HL-60 (cell line): Measurements from ENCODE around the gene C2orf74.

Source experiments
- DNase-seq, 2 experiments: peaks; one replicate each; pipeline ENCODE4 v3.0.0-alpha.2; 2010 to 2020; ENCODE audit warnings: low read depth in 1 of 2, low spot score in 1 of 2
- H3K27ac ChIP-seq: fragments of 250-450 bp; sonication (Bioruptor Pico); replicated peaks from 2 replicates; pipeline ENCODE4 v1.5.1; 2020; ENCODE audit warnings: mild to moderate bottlenecking, moderate library complexity
- H3K27me3 ChIP-seq: fragments of 250-450 bp; sonication (Bioruptor Pico); 2 replicates; pipeline ENCODE4 v1.5.1; 2021; ENCODE audit warnings: mild to moderate bottlenecking, moderate library complexity; ENCODE audit not compliant: insufficient read depth, poor library complexity, severe bottlenecking
- H3K4me3 ChIP-seq: replicated peaks from 2 replicates; pipeline ENCODE4 v1.5.1; 2011; ENCODE audit warnings: mild to moderate bottlenecking, control low read depth, low read length; ENCODE audit not compliant: insufficient read depth
- CTCF ChIP-seq: IDR thresholded peaks from one replicate; pipeline ENCODE4 v1.5.1; 2011; ENCODE audit warnings: low read length, control low read depth, inconsistent platforms; ENCODE audit not compliant: insufficient read depth
- GABPA ChIP-seq: IDR thresholded peaks from 2 replicates; pipeline ENCODE4 v1.6.1; 2012; ENCODE audit warnings: low read depth
- POLR2AphosphoS5 ChIP-seq: IDR thresholded peaks from 2 replicates; pipeline ENCODE4 v1.6.1; 2012; ENCODE audit warnings: low read depth
- REST ChIP-seq: IDR thresholded peaks from 2 replicates; pipeline ENCODE4 v1.6.1; 2012; ENCODE audit warnings: low read depth; ENCODE audit not compliant: insufficient replicate concordance
- SPI1 ChIP-seq: IDR thresholded peaks from 2 replicates; pipeline ENCODE4 v1.6.1; 2012; ENCODE audit warnings: low read depth, mild to moderate bottlenecking, borderline replicate concordance

Gene C2orf74

GRCh38 chr2:61178603-61179545, 16.9 kb downstream of the C2orf74 start:
- TF ChIP-seq REST (no peak), GABPA (no peak), POLR2AphosphoS5 (no peak), SPI1 (no peak), CTCF (no peak)

GRCh38 chr2:61179701-61180639, 18.0 kb downstream of the C2orf74 start:
- TF ChIP-seq POLR2AphosphoS5 (no peak), GABPA (no peak), SPI1 (no peak), REST (no peak), CTCF (no peak)
- no peak for DNase-seq
- H3K4me3 ChIP-seq: no peak overlapping the region
- no peaks in the 10 kb centered on the region for H3K27me3 ChIP-seq
- no peak overlapping the region for H3K27ac ChIP-seq

More at GRCh38 chr2:61178603-61179545, 16.9 kb downstream of the C2orf74 start:
- DNase-seq: no peak
- Histone ChIP-seq H3K4me3 (no peak overlapping the region; the same call in 1 of the 2 replicates), H3K27ac (no peak overlapping the region), H3K27me3 (no peaks in the 10 kb centered on the region)

GRCh38 chr2:61180686-61181085, 18.7 kb downstream of the C2orf74 start:
- H3K4me3 ChIP-seq: no peak overlapping the region
- no peak overlapping the region for H3K27ac ChIP-seq
- no peak for TF ChIP-seq CTCF
- TF ChIP-seq GABPA: no peak
- TF ChIP-seq POLR2AphosphoS5: no peak
- TF ChIP-seq REST: no peak
- TF ChIP-seq SPI1: no peak
- H3K27me3 ChIP-seq: no peaks in the 10 kb centered on the region
- DNase-seq: no peak
